GM21526 (cell line): ENCODE measurements around the gene MIEF1.

Experiments used
- ATAC-seq: cut with Tn5 transposase; IDR thresholded peaks from one replicate; pipeline ENCODE4 v1.9.1; 2021; ENCODE audit warnings: moderate library complexity; ENCODE audit not compliant: unreplicated experiment, low FRiP score

Gene MIEF1

DNA sequence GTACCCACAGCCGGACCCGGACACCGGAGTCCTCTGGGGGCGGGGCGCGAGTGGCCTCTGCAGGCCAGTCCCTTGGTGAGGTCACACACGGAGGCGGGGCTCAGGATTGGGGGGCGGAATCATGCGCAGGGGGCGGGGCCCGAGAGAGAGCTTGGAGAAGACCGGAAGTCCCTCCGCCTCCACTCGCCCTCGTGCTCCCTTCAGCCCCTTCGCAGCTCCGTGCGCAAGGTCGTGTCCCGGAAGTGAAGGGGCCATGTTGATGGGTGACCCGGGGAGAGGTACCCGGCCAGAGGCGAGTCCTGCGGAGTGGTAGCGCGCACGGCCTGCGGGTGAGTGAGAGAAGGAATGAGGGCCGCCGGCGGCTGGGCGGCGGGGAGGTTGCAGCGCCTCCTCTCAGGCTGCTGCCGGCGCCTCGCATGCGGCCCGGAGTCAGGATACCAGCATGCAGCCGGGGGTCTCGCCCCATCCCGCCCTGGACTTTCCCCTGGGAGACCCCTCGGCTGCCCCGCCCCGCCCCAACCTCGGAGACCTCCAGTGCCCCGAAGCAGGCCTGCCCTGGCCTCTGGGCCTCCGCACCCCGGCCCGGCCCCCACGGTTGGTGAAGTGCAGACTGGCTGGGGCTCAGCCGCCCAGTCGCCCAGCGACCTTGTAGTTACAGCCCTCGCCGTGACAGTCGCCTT is at the start of gene MIEF1:
TSS of gene MIEF1 (plus strand) at position 182 of the 680 bp plus-strand sequence. CDS start 9,005 bp downstream, outside the sequence.
- ATAC-seq: peak; percentile 85

DNA sequence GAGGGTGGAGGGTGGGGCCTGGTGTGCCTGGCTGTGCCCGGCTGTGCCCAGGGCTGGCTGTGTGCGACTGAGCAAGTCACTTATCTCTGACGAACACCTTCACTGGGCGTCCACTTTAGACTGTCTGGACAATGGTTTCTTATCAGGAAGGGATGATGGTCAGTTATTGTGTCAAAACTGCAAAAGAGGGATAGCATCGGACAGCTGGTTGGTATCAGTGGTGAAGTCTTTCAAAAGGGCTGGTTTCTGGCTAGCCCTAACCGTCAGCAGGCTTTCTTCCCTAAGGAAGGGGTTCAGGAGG is 49.4 kb upstream of the MIEF1 start:
- ATAC-seq: no peak

DNA sequence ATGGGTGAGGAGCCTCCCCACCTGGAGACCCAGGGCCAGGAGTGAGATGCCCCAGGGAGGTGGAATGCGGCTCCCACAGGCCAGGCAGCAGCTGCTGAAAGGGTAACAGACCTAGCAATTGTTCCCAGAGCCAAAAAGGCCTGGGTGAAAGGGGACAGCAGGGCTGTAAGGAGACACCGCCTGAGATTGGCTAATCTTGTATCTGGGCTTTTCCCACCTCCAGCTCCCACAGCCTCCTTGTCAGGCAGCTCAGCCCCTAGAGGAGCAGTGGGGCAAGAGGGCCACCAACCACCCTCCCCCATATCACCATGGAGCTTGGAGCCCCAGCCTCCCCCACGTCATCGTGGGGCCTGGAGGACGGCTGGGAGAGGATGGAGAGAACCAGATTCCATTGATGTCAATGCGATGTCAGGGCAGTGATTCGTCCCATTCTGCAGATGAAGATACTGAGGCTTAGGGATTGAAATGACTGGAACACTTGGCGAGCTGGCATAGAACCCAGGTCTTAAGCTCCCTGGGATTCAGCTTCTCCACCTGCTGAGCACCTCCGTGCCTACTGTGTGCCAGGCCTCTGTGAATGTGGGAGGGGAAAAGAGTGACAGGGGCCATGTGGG is 48.2 kb upstream of the MIEF1 start:
- ATAC-seq: no peak

GRCh38 chr22:39454385-39454871 is 47.7 kb upstream of the MIEF1 start:
- no peak for ATAC-seq

GRCh38 chr22:39456522-39457197 is 45.4 kb upstream of the MIEF1 start, which contains the start of gene MGAT3:
Gene MGAT3, plus strand, starts transcription at chr22:39457012. Its CDS starts 30,336 bp downstream, at chr22:39487348.
- ATAC-seq: no peak

- no peak for ATAC-seq
Measured at GRCh38 chr22:39457198-39457555, 44.9 kb upstream of the MIEF1 start.

DNA sequence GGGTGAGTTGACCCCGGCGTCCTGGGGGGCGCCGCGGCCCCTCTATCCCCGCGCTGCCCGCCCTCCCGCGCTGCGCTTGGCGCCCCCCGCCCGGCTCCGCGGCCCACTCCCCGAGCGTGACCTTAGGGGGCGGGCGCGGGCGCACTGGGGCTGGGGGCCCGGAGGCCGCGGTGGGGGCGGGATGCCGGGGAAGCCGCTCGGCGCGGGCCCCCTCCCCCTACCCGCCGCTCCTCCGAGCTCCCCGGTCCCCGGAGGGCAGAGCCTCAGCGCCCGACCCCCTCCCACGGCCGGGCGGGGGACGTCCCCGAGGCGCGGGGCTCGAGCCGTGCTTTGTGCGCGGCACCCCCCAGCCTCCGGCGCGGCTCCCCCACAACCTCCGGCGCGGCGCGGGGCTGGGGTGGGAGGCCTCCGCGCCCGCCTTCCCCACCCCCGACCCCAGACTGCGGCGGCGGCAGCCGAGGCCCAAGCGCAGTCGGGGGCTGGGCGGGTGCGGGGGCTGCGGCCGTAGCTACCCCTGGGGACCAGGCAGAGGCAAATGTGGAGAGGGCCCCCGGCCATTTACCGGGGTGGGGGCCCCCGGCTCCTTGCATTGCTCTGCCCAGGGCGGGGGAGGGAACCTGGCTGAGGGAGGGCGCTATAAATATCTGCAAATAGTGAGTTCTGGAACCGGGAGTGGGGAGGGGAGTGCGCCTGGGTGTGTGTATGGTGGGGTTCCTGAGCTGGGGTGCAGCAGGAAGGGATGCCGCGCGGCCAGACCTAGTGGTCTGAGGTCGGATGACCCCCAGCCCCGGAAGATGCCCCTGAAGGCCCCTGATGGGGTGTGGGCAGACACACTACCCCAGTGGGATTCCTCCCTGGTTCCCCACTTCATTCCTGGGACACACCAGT is 44.3 kb upstream of the MIEF1 start:
- no peak for ATAC-seq

- no peak for ATAC-seq
Measured at GRCh38 chr22:39458444-39459083, 43.5 kb upstream of the MIEF1 start.

DNA sequence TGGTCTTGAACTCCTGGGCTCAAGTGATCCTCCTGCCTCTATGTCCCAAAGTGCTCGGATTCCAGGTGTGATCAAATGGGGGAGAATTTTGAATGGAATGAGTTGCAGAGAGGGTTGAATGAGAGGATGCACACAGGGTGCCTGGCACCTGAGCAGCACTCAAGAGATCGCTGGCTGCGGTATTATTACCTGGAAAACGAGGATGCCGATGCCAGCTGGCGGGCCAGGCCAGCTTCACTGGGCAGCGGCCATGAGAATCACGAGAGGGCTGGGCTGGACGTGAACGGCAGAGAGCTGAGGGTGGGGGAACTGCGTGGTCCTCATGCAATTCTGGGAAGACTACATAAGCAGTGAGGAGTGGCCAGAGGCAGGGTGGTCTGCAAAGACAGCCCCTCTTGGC is 42.4 kb upstream of the MIEF1 start:
- no peak for ATAC-seq

- ATAC-seq: no peak
Measured at GRCh38 chr22:39462443-39463221, 39.5 kb upstream of the MIEF1 start.

DNA sequence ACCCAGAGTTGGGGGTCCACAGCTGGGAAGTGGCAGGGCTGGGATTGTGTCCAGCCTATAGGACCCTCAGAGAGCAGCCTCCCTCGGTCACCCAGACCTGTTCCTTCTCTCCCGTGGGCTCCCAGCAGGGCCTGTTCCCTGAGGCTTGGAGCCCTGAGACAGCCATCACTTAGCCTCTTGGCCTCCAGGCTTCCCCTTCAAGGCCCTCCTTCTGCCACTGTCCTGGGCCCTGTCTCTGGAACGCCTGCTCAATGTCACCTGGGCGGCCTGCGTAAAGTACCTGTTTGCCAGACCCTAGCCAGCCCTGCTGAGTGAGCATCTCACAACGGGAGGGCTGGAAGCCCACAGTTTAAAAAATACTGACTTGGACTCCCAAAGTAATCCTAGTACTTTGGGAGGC is 38.8 kb upstream of the MIEF1 start:
- no peak for ATAC-seq

DNA sequence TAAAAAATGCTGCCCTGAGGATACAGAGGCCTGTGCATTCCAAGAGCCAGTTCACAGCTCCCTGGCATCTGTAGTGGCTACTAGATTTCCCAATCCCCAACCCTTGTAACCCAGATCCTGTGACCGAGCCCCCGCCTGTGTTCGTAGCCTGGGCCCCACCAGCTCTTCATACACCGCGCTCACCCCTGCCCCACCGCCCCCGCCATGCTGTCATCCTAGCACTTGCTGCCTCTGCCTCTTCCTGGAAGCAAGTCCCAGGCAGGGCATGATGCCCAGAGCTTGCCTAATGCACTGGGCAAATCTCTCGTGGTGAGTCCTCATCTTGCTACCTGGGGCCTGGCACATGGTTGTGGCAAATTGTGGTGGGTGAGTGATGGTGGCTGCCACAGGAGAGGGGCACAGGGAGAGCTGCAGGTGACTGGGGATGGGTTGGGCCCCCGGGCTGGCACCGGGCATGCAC is 38.1 kb upstream of the MIEF1 start:
- no peak for ATAC-seq

DNA sequence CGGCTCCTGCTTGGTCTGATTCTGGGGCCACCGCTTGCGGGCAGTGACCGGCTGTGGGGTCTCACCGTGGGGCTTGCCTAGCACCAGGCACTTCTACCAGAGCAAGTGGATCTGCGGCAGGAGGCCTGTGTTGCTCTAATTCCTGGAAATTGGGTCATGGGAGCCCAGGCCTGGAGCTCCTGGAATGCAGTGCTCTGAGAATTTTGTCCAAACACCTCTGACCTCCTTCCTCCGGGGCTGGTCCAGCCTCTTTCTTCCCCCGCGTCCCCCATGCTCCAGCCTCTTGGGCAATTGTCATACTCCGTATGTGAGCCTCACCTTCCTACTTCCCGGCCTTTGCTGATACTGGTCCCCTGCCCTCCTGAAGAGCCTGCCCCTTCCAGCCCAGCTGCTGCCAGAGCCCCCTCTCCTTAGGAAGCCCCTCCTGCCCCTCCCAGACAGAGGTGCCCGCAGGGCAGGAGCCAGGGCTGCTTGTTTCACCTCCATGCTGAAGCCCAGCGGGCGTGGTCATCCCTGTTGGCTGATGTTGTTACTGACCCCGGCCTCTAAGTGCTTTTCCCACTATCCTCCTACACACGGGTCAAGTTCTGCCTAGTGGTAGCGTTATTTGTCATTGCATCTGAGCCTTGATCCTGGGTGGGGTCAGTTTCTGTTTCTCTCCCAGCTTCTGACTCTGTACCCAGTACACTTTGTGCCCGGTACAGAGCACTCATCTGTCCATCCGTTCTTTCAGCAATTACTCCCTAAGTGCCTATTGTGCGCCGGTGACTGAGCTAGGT is 35.7 kb upstream of the MIEF1 start:
- no peak for ATAC-seq

- no peak for ATAC-seq
Measured at GRCh38 chr22:39467390-39467895, 34.6 kb upstream of the MIEF1 start.

DNA sequence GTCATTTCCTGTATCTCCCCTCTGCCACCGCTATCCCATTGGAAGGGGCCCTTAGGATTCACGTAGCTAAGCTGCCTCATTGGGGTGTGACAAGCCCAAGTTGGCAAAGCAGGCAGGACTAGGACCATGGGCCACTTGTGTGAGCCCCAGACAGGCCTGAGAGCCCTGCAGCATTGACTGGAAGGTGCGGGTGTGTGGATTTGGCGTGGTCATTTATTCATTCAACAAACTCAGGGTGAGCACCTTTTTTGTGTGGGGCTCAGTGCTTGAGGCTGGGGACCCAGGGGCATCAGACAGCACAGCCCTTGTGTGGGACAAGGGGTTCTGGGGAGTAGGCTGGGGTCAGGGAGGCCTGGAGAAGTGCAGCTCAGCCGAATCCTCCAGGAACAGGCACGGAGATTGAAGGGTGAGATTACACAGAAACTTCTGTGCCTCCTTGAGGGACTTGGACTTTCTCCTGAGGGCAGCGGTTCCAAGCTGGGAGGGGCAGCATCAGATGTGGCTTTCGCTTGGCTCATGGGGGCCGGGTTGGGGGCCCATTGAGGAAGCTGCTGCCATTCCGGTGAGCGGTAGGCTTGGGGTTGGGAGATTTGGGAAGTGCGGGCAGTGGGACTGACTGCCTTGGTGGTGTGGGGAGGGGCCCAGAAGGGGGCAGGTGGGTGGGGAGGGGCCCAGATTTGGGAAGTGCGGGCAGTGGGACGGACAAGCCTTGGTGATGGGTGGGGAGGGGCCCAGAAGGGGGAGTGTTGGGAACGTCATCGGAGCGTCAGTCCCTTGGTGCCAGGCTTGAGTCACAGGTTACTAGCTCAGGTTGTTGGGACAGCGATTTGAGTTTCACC is 33.4 kb upstream of the MIEF1 start:
- no peak for ATAC-seq

GRCh38 chr22:39469326-39469680 is 32.8 kb upstream of the MIEF1 start:
- ATAC-seq: no peak

GRCh38 chr22:39469681-39470450 is 32.2 kb upstream of the MIEF1 start:
- ATAC-seq: no peak
